ENCODE measurements around the gene TBC1D2. TPM values are rescaled to one million over a fixed set of nuclear protein-coding genes. Genes with fewer than 3 reads are reported as not detected.

TBC1D2 gene
- total and polyA plus RNA-seq, 2 donors (not counting 3 experiments of a cell fraction or from before 2014, with no cell fraction given) = 3.4 to 4.5 TPM

- no peak overlapping the region for H2AFZ ChIP-seq (ENCODE audit: low read depth, low read length)
- H3K9me3 ChIP-seq (replicated peaks; ENCODE audit: control insufficient read depth, insufficient read depth, low read length) = no peaks in the 10 kb centered on the region
- intact Hi-C loops (cut with micrococcal nuclease) (no loop called here), dilution Hi-C loops (cut with MboI; ENCODE audit: extremely low pct_ligation_motif_present, low sequenced_read_pairs) (no loop called here)
- DNase-seq (ENCODE audit: low read depth, low spot score) = no peak
- no peak for FAIRE-seq
- no peaks in the 10 kb centered on the region for H3K36me3 ChIP-seq (ENCODE audit: control insufficient read depth in 2 of 2, extremely low read depth in 1 of 2, insufficient read depth in 2 of 2, low read length in 2 of 2)
- no peaks in the 10 kb centered on the region for H3K9me1 ChIP-seq (replicated peaks; ENCODE audit: control insufficient read depth, extremely low read depth, insufficient read depth, low read length)
- no peaks in the 10 kb centered on the region for H3K27me3 ChIP-seq (ENCODE audit: control insufficient read depth in 2 of 2, insufficient read depth in 2 of 2, low read length in 2 of 2)
- no peaks in the 10 kb centered on the region for H4K20me1 ChIP-seq (replicated peaks; ENCODE audit: control insufficient read depth, extremely low read depth, insufficient read depth, low read length)
- peaks cover 6% of the 10 kb centered on the region for H3K4me1 ChIP-seq (ENCODE audit: control insufficient read depth, extremely low read depth, insufficient read depth, low read length)
- H3K27ac ChIP-seq (ENCODE audit: insufficient read depth, low read depth, low read length) = no peak overlapping the region
- no peak overlapping the region for H3K4me3 ChIP-seq (replicated peaks in 1 of 3; ENCODE audit: insufficient read depth in 1 of 3, low read depth in 1 of 3, low read length in 3 of 3)
- H3K79me2 ChIP-seq (ENCODE audit: control insufficient read depth, insufficient read depth, low read length) = no peaks in the 10 kb centered on the region
- POLR2A ChIA-PET = no interaction called here
- no peak overlapping the region for H3K9ac ChIP-seq (replicated peaks; ENCODE audit: extremely low read depth, insufficient read depth, low read length)
- no TSS peak for BruUV-seq (replicated peaks)
- TF ChIP-seq POLR2AphosphoS5 (IDR thresholded peaks at IDR 0.05; ENCODE audit: insufficient read depth, low read depth, low read length) = no peak
- TF ChIP-seq MAX (IDR thresholded peaks at IDR 0.05; ENCODE audit: insufficient read depth, insufficient read length) = no peak
- no peak for TF ChIP-seq FOS (IDR thresholded peaks at IDR 0.05; ENCODE audit: borderline replicate concordance, insufficient read depth, low read length)
- TF ChIP-seq GATA2 (IDR thresholded peaks at IDR 0.05; ENCODE audit: insufficient read depth, insufficient read length, low read depth, low read length) = no peak
- no peak overlapping the region for H3K4me2 ChIP-seq (ENCODE audit: insufficient read depth, low read length)
- CTCF ChIA-PET = interaction anchor here (0.8 kb wide), 1 partner anchor 472 kb away, joined by 3 read pairs; no protein-coding TSS in a partner anchor
Observed at GRCh38 chr9:98304381-98304780, 48.9 kb upstream of the TBC1D2 start.

GRCh38 chr9:98303633-98304125 lies 48.2 kb upstream of the TBC1D2 start:
- Histone ChIP-seq H3K27ac (ENCODE audit: insufficient read depth, low read depth, low read length) (no peak overlapping the region), H4K20me1 (replicated peaks; ENCODE audit: control insufficient read depth, extremely low read depth, insufficient read depth, low read length) (no peaks in the 10 kb centered on the region), H3K9ac (replicated peaks; ENCODE audit: extremely low read depth, insufficient read depth, low read length) (no peak overlapping the region), H3K4me2 (ENCODE audit: insufficient read depth, low read length) (no peak overlapping the region), H3K4me1 (ENCODE audit: control insufficient read depth, extremely low read depth, insufficient read depth, low read length) (peaks cover 6% of the 10 kb centered on the region), H2AFZ (ENCODE audit: low read depth, low read length) (no peak overlapping the region), H3K4me3 (replicated peaks in 1 of 3; ENCODE audit: insufficient read depth in 1 of 3, low read depth in 1 of 3, low read length in 3 of 3) (no peak overlapping the region), H3K9me1 (replicated peaks; ENCODE audit: control insufficient read depth, extremely low read depth, insufficient read depth, low read length) (no peaks in the 10 kb centered on the region), H3K79me2 (ENCODE audit: control insufficient read depth, insufficient read depth, low read length) (no peaks in the 10 kb centered on the region), H3K9me3 (replicated peaks; ENCODE audit: control insufficient read depth, insufficient read depth, low read length) (no peaks in the 10 kb centered on the region), H3K36me3 (ENCODE audit: control insufficient read depth in 2 of 2, extremely low read depth in 1 of 2, insufficient read depth in 2 of 2, low read length in 2 of 2) (no peaks in the 10 kb centered on the region), H3K27me3 (ENCODE audit: control insufficient read depth in 2 of 2, insufficient read depth in 2 of 2, low read length in 2 of 2) (no peaks in the 10 kb centered on the region)
- ChIA-PET POLR2A (no interaction called here), CTCF (interaction anchor here (0.8 kb wide), 1 partner anchor 472 kb away, joined by 3 read pairs; no protein-coding TSS in a partner anchor)
- DNase-seq (ENCODE audit: low read depth, low spot score) (no peak), FAIRE-seq (no peak)
- TF ChIP-seq JUN (IDR thresholded peaks at IDR 0.05; ENCODE audit: borderline replicate concordance, insufficient read depth, insufficient read length, low read depth) (no peak), MAX (IDR thresholded peaks at IDR 0.05; ENCODE audit: insufficient read depth, insufficient read length) (no peak), FOS (IDR thresholded peaks at IDR 0.05; ENCODE audit: borderline replicate concordance, insufficient read depth, low read length) (no peak), GATA2 (IDR thresholded peaks at IDR 0.05; ENCODE audit: insufficient read depth, insufficient read length, low read depth, low read length) (no peak), EZH2 (IDR thresholded peaks at IDR 0.05; ENCODE audit: borderline replicate concordance, low read depth, low read length, severe bottlenecking) (no peak), POLR2AphosphoS5 (IDR thresholded peaks at IDR 0.05; ENCODE audit: insufficient read depth, low read depth, low read length) (no peak), POLR2A (IDR thresholded peaks at IDR 0.05; ENCODE audit: low read depth, low read length) (no peak), CTCF (IDR thresholded peaks at IDR 0.05; ENCODE audit: extremely low read depth in 1 of 2, insufficient read depth in 1 of 2, low read depth in 1 of 2, low read length in 2 of 2) (no peak), MYC (IDR thresholded peaks at IDR 0.05; ENCODE audit: low read depth, low read length) (no peak)
- no TSS peak for BruUV-seq (replicated peaks)
- intact Hi-C loops (cut with micrococcal nuclease) = no loop called here
- dilution Hi-C loops (cut with MboI; ENCODE audit: extremely low pct_ligation_motif_present, low sequenced_read_pairs) = no loop called here

Measured in endothelial cell of umbilical vein (primary cell).